ENCODE measurements around the gene SOCS4. TPM values are rescaled to one million over a fixed set of nuclear protein-coding genes. Genes with fewer than 3 reads are reported as not detected.
"Not testable (repeated sequence)": the region's sequence is repeated elsewhere in the genome, so short reads cannot be mapped to it uniquely, and the experiment has no call there.

The SOCS4 gene
- total RNA-seq, 1 experiment from 2014 or later = 32.6 TPM

- no peak overlapping the region for H3K27ac ChIP-seq
- H3K9me3 ChIP-seq (replicated peaks) = no peaks in the 10 kb centered on the region
- no peak overlapping the region for H3K4me3 ChIP-seq
- no peaks in the 10 kb centered on the region for H3K27me3 ChIP-seq (replicated peaks)
- H3K4me1 ChIP-seq (replicated peaks) = peaks cover 4% of the 10 kb centered on the region; the same call in 1 of the 2 replicates
- DNase-seq (ENCODE audit: low read depth in 1 of 2, low spot score in 2 of 2) = no peak
- peaks cover 73% of the 10 kb centered on the region for H3K36me3 ChIP-seq
These were observed 32.3 kb downstream of the SOCS4 start for GRCh38 chr14:55059333-55059732.

GRCh38 chr14:55062517-55063351 is 35.7 kb downstream of the SOCS4 start:
- no peaks in the 10 kb centered on the region for H3K9me3 ChIP-seq (replicated peaks)
- no peak overlapping the region for H3K4me3 ChIP-seq
- no peak overlapping the region for H3K27ac ChIP-seq
- DNase-seq (ENCODE audit: low read depth in 1 of 2, low spot score in 2 of 2) = no peak
- H3K4me1 ChIP-seq (replicated peaks) = peaks cover 11% of the 10 kb centered on the region; the same call in 1 of the 2 replicates
- H3K27me3 ChIP-seq (replicated peaks) = no peaks in the 10 kb centered on the region
- peaks cover 84% of the 10 kb centered on the region for H3K36me3 ChIP-seq

- H3K4me3 ChIP-seq, H3K27ac ChIP-seq: not testable (repeated sequence)
- H3K36me3 ChIP-seq = peaks cover 69% of the 10 kb centered on the region
These were observed 37.9 kb downstream of the SOCS4 start for GRCh38 chr14:55064896-55065295.

GRCh38 chr14:55065411-55065810 is 38.4 kb downstream of the SOCS4 start:
- Histone ChIP-seq H3K4me1 (replicated peaks) (peaks cover 12% of the 10 kb centered on the region), H3K9me3 (replicated peaks) (no peaks in the 10 kb centered on the region), H3K4me3 (no peak overlapping the region), H3K27me3 (replicated peaks) (no peaks in the 10 kb centered on the region), H3K36me3 (peaks cover 66% of the 10 kb centered on the region), H3K27ac (no peak overlapping the region)
- DNase-seq (ENCODE audit: low read depth in 1 of 2, low spot score in 2 of 2) = no peak

More at GRCh38 chr14:55064896-55065295, 37.9 kb downstream of the SOCS4 start:
- H3K4me1 ChIP-seq (replicated peaks) = peaks cover 11% of the 10 kb centered on the region; the same call in 1 of the 2 replicates
- H3K9me3 ChIP-seq (replicated peaks); H3K27me3 ChIP-seq (replicated peaks); DNase-seq (ENCODE audit: low read depth in 1 of 2, low spot score in 2 of 2): not testable (repeated sequence)

- H3K36me3 ChIP-seq = peaks cover 58% of the 10 kb centered on the region
- no peak overlapping the region for H3K4me3 ChIP-seq
- no peaks in the 10 kb centered on the region for H3K27me3 ChIP-seq (replicated peaks)
- H3K9me3 ChIP-seq (replicated peaks) = no peaks in the 10 kb centered on the region
- H3K27ac ChIP-seq = no peak overlapping the region
- DNase-seq (ENCODE audit: low read depth in 1 of 2, low spot score in 2 of 2) = no peak
- H3K4me1 ChIP-seq (replicated peaks) = peaks cover 20% of the 10 kb centered on the region
These were observed 39.2 kb downstream of the SOCS4 start for GRCh38 chr14:55066223-55066622.

- no peak overlapping the region for H3K4me3 ChIP-seq
- peak overlapping the region; percentile 40; the same call in 1 of the 2 replicates for H3K27ac ChIP-seq
- no peaks in the 10 kb centered on the region for H3K27me3 ChIP-seq (replicated peaks)
- H3K36me3 ChIP-seq = peaks cover 14% of the 10 kb centered on the region
- peaks cover 27% of the 10 kb centered on the region for H3K4me1 ChIP-seq (replicated peaks)
- peak in 1 of 2 experiments; percentile 30 for DNase-seq (ENCODE audit: low read depth in 1 of 2, low spot score in 2 of 2)
- no peaks in the 10 kb centered on the region for H3K9me3 ChIP-seq (replicated peaks)
These were observed 44.0 kb downstream of the SOCS4 start for GRCh38 chr14:55070981-55071411.

GRCh38 chr14:55071870-55072640 is 45.0 kb downstream of the SOCS4 start:
- no peaks in the 10 kb centered on the region for H3K9me3 ChIP-seq (replicated peaks)
- DNase-seq (ENCODE audit: low read depth in 1 of 2, low spot score in 2 of 2) = peak in 1 of 2 experiments; percentile 50
- peaks cover 8% of the 10 kb centered on the region for H3K36me3 ChIP-seq
- no peak overlapping the region for H3K4me3 ChIP-seq
- peaks cover 27% of the 10 kb centered on the region for H3K4me1 ChIP-seq (replicated peaks)
- H3K27me3 ChIP-seq (replicated peaks) = no peaks in the 10 kb centered on the region
- H3K27ac ChIP-seq = peak overlapping the region; percentile 40

GRCh38 chr14:55073856-55074255 is 46.8 kb downstream of the SOCS4 start:
- Histone ChIP-seq H3K4me1 (replicated peaks) (peaks cover 27% of the 10 kb centered on the region), H3K27ac (no peak overlapping the region), H3K4me3 (no peak overlapping the region), H3K27me3 (replicated peaks) (no peaks in the 10 kb centered on the region), H3K9me3 (replicated peaks) (no peaks in the 10 kb centered on the region), H3K36me3 (no peaks in the 10 kb centered on the region)
- no peak for DNase-seq (ENCODE audit: low read depth in 1 of 2, low spot score in 2 of 2)

- H3K9me3 ChIP-seq (replicated peaks) = no peaks in the 10 kb centered on the region
- H3K4me3 ChIP-seq = no peak overlapping the region
- no peak for DNase-seq (ENCODE audit: low read depth in 1 of 2, low spot score in 2 of 2)
- H3K4me1 ChIP-seq (replicated peaks) = peaks cover 27% of the 10 kb centered on the region
- H3K27ac ChIP-seq = no peak overlapping the region
- no peaks in the 10 kb centered on the region for H3K27me3 ChIP-seq (replicated peaks)
- no peaks in the 10 kb centered on the region for H3K36me3 ChIP-seq
These were observed 47.6 kb downstream of the SOCS4 start for GRCh38 chr14:55074662-55075061.

- Histone ChIP-seq H3K4me3 (no peak overlapping the region), H3K4me1 (replicated peaks) (peaks cover 22% of the 10 kb centered on the region), H3K36me3 (no peaks in the 10 kb centered on the region), H3K27ac (no peak overlapping the region), H3K27me3 (replicated peaks) (no peaks in the 10 kb centered on the region), H3K9me3 (replicated peaks) (no peaks in the 10 kb centered on the region)
- no peak for DNase-seq (ENCODE audit: low read depth in 1 of 2, low spot score in 2 of 2)
These were observed 48.7 kb downstream of the SOCS4 start for GRCh38 chr14:55075628-55076175.

GRCh38 chr14:55077170-55078151 is 50.4 kb downstream of the SOCS4 start:
- no peak for DNase-seq (ENCODE audit: low read depth in 1 of 2, low spot score in 2 of 2)
- H3K4me1 ChIP-seq (replicated peaks) = peaks cover 6% of the 10 kb centered on the region
- H3K36me3 ChIP-seq = no peaks in the 10 kb centered on the region
- no peak overlapping the region for H3K4me3 ChIP-seq
- no peaks in the 10 kb centered on the region for H3K27me3 ChIP-seq (replicated peaks)
- no peak overlapping the region for H3K27ac ChIP-seq
- H3K9me3 ChIP-seq (replicated peaks) = no peaks in the 10 kb centered on the region

- H3K27me3 ChIP-seq (replicated peaks); H3K4me3 ChIP-seq; H3K27ac ChIP-seq; H3K9me3 ChIP-seq (replicated peaks); DNase-seq (ENCODE audit: low read depth in 1 of 2, low spot score in 2 of 2); H3K36me3 ChIP-seq; H3K4me1 ChIP-seq (replicated peaks): not testable (repeated sequence)
These were observed 52.9 kb downstream of the SOCS4 start for GRCh38 chr14:55079961-55080360.

Measured in SJSA1 (cell line).